Peyer's patch (tissue), 4 donors: ENCODE results near the gene MAPK8IP1. TPM values are rescaled to one million over a fixed set of nuclear protein-coding genes. Genes with fewer than 3 reads are reported as not detected.

Experiments used
- DNase-seq, 3 donors: peaks; one replicate each; pipeline ENCODE4 v3.0.0-alpha.2; 2017 to 2019
- H3K27ac ChIP-seq, 4 donors: fragments of 200-600 bp; sonication (generic); one replicate each; pipeline ENCODE4 v1.5.1; 2016 to 2019
- H3K27me3 ChIP-seq, 2 donors: fragments of 200-600 bp; sonication (generic); one replicate each; pipeline ENCODE4 v1.5.1; 2019
- H3K36me3 ChIP-seq, 3 donors: fragments of 200-600 bp; sonication (generic); one replicate each; pipeline ENCODE4 v1.5.1; 2016 to 2019
- H3K4me1 ChIP-seq, 4 donors: fragments of 200-600 bp; sonication (generic); one replicate each; pipeline ENCODE4 v1.5.1; 2016 to 2019
- H3K4me3 ChIP-seq, 4 donors: fragments of 200-600 bp; sonication (generic); 1 replicate in 3 of 4; 2 replicates in 1 of 4; pipeline ENCODE4 v1.5.1; 2016 to 2019; ENCODE audit warnings: mild to moderate bottlenecking in 1 of 4
- H3K9me3 ChIP-seq, 4 donors: fragments of 200-600 bp; sonication (generic); one replicate each; pipeline ENCODE4 v1.5.1; 2016 to 2019; ENCODE audit warnings: mild to moderate bottlenecking in 1 of 4
- CTCF ChIP-seq, 6 experiments: fragments of 450-650 bp in 4 of 6; fragments of 200-600 bp in 2 of 6; sonication (generic) in 1 of 6; IDR thresholded peaks; one replicate each; pipeline ENCODE4 v1.5.1; 2017 to 2019; ENCODE audit warnings: antibody characterized with exemption in 6 of 6, mild to moderate bottlenecking in 3 of 6, moderate library complexity in 1 of 6
- POLR2A ChIP-seq, 2 donors: fragments of 450-650 bp; IDR thresholded peaks; one replicate each; pipeline ENCODE4 v1.5.1; 2017; ENCODE audit warnings: antibody characterized with exemption in 2 of 2, mild to moderate bottlenecking in 2 of 2, moderate library complexity in 2 of 2
- total RNA-seq, 4 donors: library from RNA; depleted of rRNA; stranded (reverse); fragments of >200 nt; gene quantifications; one replicate each; pipeline ENCODE4 v1.1.0, GENCODE V29; 2016

The MAPK8IP1 gene
- total RNA-seq, 4 donors from 2014 or later, result 1.1 to 17.3 (median 3.3) TPM

- H3K4me3 ChIP-seq, result peak overlapping the region; percentile 75 to 95 (median 81)
- H3K4me1 ChIP-seq, result peaks cover 3 to 32% (median 14%) of the 10 kb centered on the region in 4 donors
- H3K9me3 ChIP-seq, result no peaks in the 10 kb centered on the region
- peak; percentile 86 to 92 (median 92) for DNase-seq
- H3K27ac ChIP-seq, result peak overlapping the region; percentile 87 to 97 (median 88)
- peaks cover 0 to 18% of the 10 kb centered on the region in 2 donors for H3K27me3 ChIP-seq
- TF ChIP-seq CTCF (IDR thresholded peaks at IDR 0.05), result no peak
- TF ChIP-seq POLR2A (IDR thresholded peaks at IDR 0.05), result peak; percentile 40 to 79
- H3K36me3 ChIP-seq, result peaks cover 0 to 28% (median 0%) of the 10 kb centered on the region in 3 donors
Observed at GRCh38 chr11:45918331-45918941, 33.0 kb downstream of the MAPK8IP1 start.

- Histone ChIP-seq H3K27me3 (peaks cover 0 to 18% of the 10 kb centered on the region in 2 donors), H3K36me3 (peaks cover 0 to 21% (median 0%) of the 10 kb centered on the region in 3 donors), H3K4me3 (peak overlapping the region; percentile 75 to 95 (median 81)), H3K27ac (peak overlapping the region in 3 of 4 donors; percentile 87 to 89 (median 87)), H3K4me1 (peaks cover 3 to 32% (median 14%) of the 10 kb centered on the region in 4 donors), H3K9me3 (no peaks in the 10 kb centered on the region)
- TF ChIP-seq CTCF (IDR thresholded peaks at IDR 0.05) (no peak), POLR2A (IDR thresholded peaks at IDR 0.05) (no peak)
- DNase-seq, result peak in 1 of 3 donors; percentile 40
Observed at GRCh38 chr11:45918962-45919675, 33.7 kb downstream of the MAPK8IP1 start.

- no peak for DNase-seq
- Histone ChIP-seq H3K4me1 (peaks cover 3 to 32% (median 14%) of the 10 kb centered on the region in 4 donors), H3K27ac (peak overlapping the region in 1 of 4 donors; percentile 89), H3K27me3 (peaks cover 0 to 18% of the 10 kb centered on the region in 2 donors), H3K9me3 (no peaks in the 10 kb centered on the region), H3K4me3 (no peak overlapping the region), H3K36me3 (peaks cover 0 to 12% (median 0%) of the 10 kb centered on the region in 3 donors)
- TF ChIP-seq CTCF (IDR thresholded peaks at IDR 0.05) (no peak), POLR2A (IDR thresholded peaks at IDR 0.05) (no peak)
Observed at GRCh38 chr11:45919806-45920530, 34.5 kb downstream of the MAPK8IP1 start.

- peaks cover 0 to 18% of the 10 kb centered on the region in 2 donors for H3K27me3 ChIP-seq
- no peak overlapping the region for H3K4me3 ChIP-seq
- H3K36me3 ChIP-seq, result peaks cover 0 to 4% (median 0%) of the 10 kb centered on the region in 3 donors
- no peak for TF ChIP-seq CTCF (IDR thresholded peaks at IDR 0.05)
- TF ChIP-seq POLR2A (IDR thresholded peaks at IDR 0.05), result no peak
- peaks cover 3 to 32% (median 14%) of the 10 kb centered on the region in 4 donors for H3K4me1 ChIP-seq
- no peak overlapping the region for H3K27ac ChIP-seq
- H3K9me3 ChIP-seq, result no peaks in the 10 kb centered on the region
- DNase-seq, result no peak
Observed at GRCh38 chr11:45920531-45921477, 35.4 kb downstream of the MAPK8IP1 start.
